H1 (cell line): Measurements from ENCODE around the gene EZH1. TPM values are rescaled to one million over a fixed set of nuclear protein-coding genes. Genes with fewer than 3 reads are reported as not detected.

ENCODE experiments used
- CTCF ChIA-PET: fragments of 300-600 bp; sonication (Branson Sonifier 250); formaldehyde crosslinking; loops from one replicate; lab custom pipeline; 2021; ENCODE audit not compliant: partially characterized antibody; lab: Charles Lee
- POLR2A ChIA-PET: fragments of 300-600 bp; sonication (Branson Sonifier 250); formaldehyde crosslinking; loops from one replicate; lab custom pipeline; 2021; ENCODE audit warnings: inconsistent platforms; ENCODE audit not compliant: partially characterized antibody; lab: Charles Lee
- DNase-seq, 2 experiments: peaks; one replicate each; pipeline versions ENCODE4 v3.0.0 to v3.0.0-alpha.2; 2010 to 2022; ENCODE audit warnings: low spot score in 2 of 2, low read depth in 1 of 2, mixed read lengths in 1 of 2
- FAIRE-seq: peaks from 2 replicates; lab custom pipeline; 2011; peaks lifted over from hg19 to GRCh38; lab: Jason Lieb, UNC
- H2AFZ ChIP-seq: 2 replicates; pipeline ENCODE4 v1.8.1; 2012; ENCODE audit warnings: low read length, inconsistent platforms
- H2AK5ac ChIP-seq: 2 replicates; pipeline ENCODE4 v1.6.1; 2013; ENCODE audit warnings: low read depth, low read length
- H2BK120ac ChIP-seq: replicated peaks from 2 replicates; pipeline ENCODE3; 2013; ENCODE audit warnings: low read depth, low read length, inconsistent platforms
- H2BK12ac ChIP-seq: 2 replicates; pipeline ENCODE4 v1.6.1; 2013; ENCODE audit warnings: low read depth, low read length
- H2BK15ac ChIP-seq: 2 replicates; pipeline ENCODE4 v1.6.1; 2013; ENCODE audit warnings: low read length
- H2BK20ac ChIP-seq: 2 replicates; pipeline ENCODE4 v1.6.1; 2013; ENCODE audit warnings: low read length
- H2BK5ac ChIP-seq: 2 replicates; pipeline ENCODE4 v1.6.1; 2013; ENCODE audit warnings: low read depth, low read length
- H3K14ac ChIP-seq: 2 replicates; pipeline ENCODE4 v1.6.1; 2013; ENCODE audit warnings: inconsistent platforms; ENCODE audit not compliant: insufficient read length
- H3K18ac ChIP-seq: 2 replicates; pipeline ENCODE4 v1.6.1; 2013; ENCODE audit warnings: low read length; ENCODE audit errors: extremely low read depth
- H3K23ac ChIP-seq: 2 replicates; pipeline ENCODE4 v1.6.1; 2013; ENCODE audit warnings: inconsistent platforms; ENCODE audit not compliant: insufficient read length
- H3K23me2 ChIP-seq: 2 replicates; pipeline ENCODE4 v1.6.1; 2013; ENCODE audit warnings: low read depth, low read length
- H3K27ac ChIP-seq: 2 replicates; pipeline ENCODE4 v1.6.1; 2011; ENCODE audit warnings: low read depth, low read length, inconsistent platforms
- H3K27me3 ChIP-seq, 4 experiments: replicated peaks in 1 of 4; 1 replicate in 1 of 4; 2 replicates in 3 of 4; pipeline versions ENCODE4 v1.6.1 to v1.8.1; 2011 to 2013; ENCODE audit warnings: low read length in 3 of 4, mild to moderate bottlenecking in 3 of 4, inconsistent platforms in 2 of 4, mixed read lengths in 2 of 4, moderate library complexity in 1 of 4; ENCODE audit not compliant: control insufficient read depth in 3 of 4, insufficient read depth in 3 of 4; ENCODE audit errors: extremely low read depth in 1 of 4
- H3K36me3 ChIP-seq, 4 experiments: 2 replicates each; pipeline versions ENCODE4 v1.6.1 to v1.8.1; 2011 to 2013; ENCODE audit warnings: mild to moderate bottlenecking in 4 of 4, low read length in 3 of 4, moderate library complexity in 2 of 4, control low read depth in 1 of 4, inconsistent platforms in 1 of 4; ENCODE audit not compliant: insufficient read depth in 4 of 4, control insufficient read depth in 2 of 4
- H3K4ac ChIP-seq: replicated peaks from 2 replicates; pipeline ENCODE3; 2013; ENCODE audit warnings: low read length, low read depth, mixed read lengths, inconsistent platforms; ENCODE audit not compliant: insufficient read length
- H3K4me1 ChIP-seq, 4 experiments: replicated peaks in 1 of 4; 1 replicate in 1 of 4; 2 replicates in 3 of 4; pipeline versions ENCODE4 v1.6.1 to v1.8.1; 2011 to 2013; ENCODE audit warnings: low read length in 3 of 4, inconsistent platforms in 2 of 4, mixed read lengths in 1 of 4; ENCODE audit not compliant: insufficient read depth in 4 of 4, control insufficient read depth in 3 of 4
- H3K4me2 ChIP-seq, 2 experiments: 2 replicates each; pipeline versions ENCODE4 v1.6.1 to v1.8.1; 2011 to 2013; ENCODE audit warnings: low read depth in 2 of 2, low read length in 2 of 2, control low read depth in 1 of 2, inconsistent platforms in 1 of 2, mild to moderate bottlenecking in 1 of 2; ENCODE audit not compliant: insufficient read depth in 1 of 2
- H3K4me3 ChIP-seq, 4 experiments: fragments of 200-600, 300-600 bp in 1 of 4; sonication (generic), shearing (Covaris generic), sonication (Bioruptor Twin) in 1 of 4; 2 replicates each; pipeline versions ENCODE4 v1.5.1 to v1.8.1; 2011 to 2016; ENCODE audit warnings: low read length in 4 of 4, low read depth in 3 of 4, control low read depth in 2 of 4, inconsistent platforms in 2 of 4, mild to moderate bottlenecking in 2 of 4, mixed read lengths in 1 of 4, moderate library complexity in 1 of 4; ENCODE audit not compliant: insufficient read depth in 2 of 4; ENCODE audit errors: extremely low read depth in 1 of 4
- H3K56ac ChIP-seq: replicated peaks from 2 replicates; pipeline ENCODE3; 2013; ENCODE audit warnings: low read depth, mild to moderate bottlenecking, mixed read lengths, low read length, inconsistent platforms; ENCODE audit not compliant: insufficient read length
- H3K79me1 ChIP-seq: 2 replicates; pipeline ENCODE4 v1.6.1; 2013; ENCODE audit warnings: low read depth, low read length, control low read depth
- H3K79me2 ChIP-seq, 2 experiments: 2 replicates each; pipeline versions ENCODE4 v1.6.1 to v1.8.1; 2012 to 2013; ENCODE audit warnings: low read length in 2 of 2, mild to moderate bottlenecking in 2 of 2, inconsistent platforms in 1 of 2; ENCODE audit not compliant: insufficient read depth in 2 of 2, control insufficient read depth in 1 of 2
- H3K9ac ChIP-seq, 4 experiments: replicated peaks in 1 of 4; 1 replicate in 1 of 4; 2 replicates in 3 of 4; pipeline versions ENCODE4 v1.6.1 to v1.8.1; 2011 to 2013; ENCODE audit warnings: low read depth in 3 of 4, low read length in 3 of 4, control low read depth in 2 of 4, mild to moderate bottlenecking in 2 of 4, moderate library complexity in 2 of 4, inconsistent platforms in 1 of 4; ENCODE audit errors: extremely low read depth in 1 of 4
- H3K9me3 ChIP-seq, 2 experiments: 2 replicates each; pipeline versions ENCODE4 v1.6.1 to v1.8.1; 2012 to 2013; ENCODE audit warnings: mild to moderate bottlenecking in 2 of 2, moderate library complexity in 2 of 2, control low read depth in 1 of 2, inconsistent platforms in 1 of 2, low read depth in 1 of 2, low read length in 1 of 2, mixed read lengths in 1 of 2; ENCODE audit not compliant: insufficient read depth in 2 of 2
- H4K20me1 ChIP-seq, 2 experiments: replicated peaks in 1 of 2; 2 replicates each; pipeline versions ENCODE3 to v1.8.1; 2011 to 2013; ENCODE audit warnings: inconsistent platforms in 2 of 2, low read length in 2 of 2, mild to moderate bottlenecking in 1 of 2; ENCODE audit not compliant: insufficient read depth in 2 of 2, control insufficient read depth in 1 of 2
- H4K5ac ChIP-seq: 2 replicates; pipeline ENCODE4 v1.6.1; 2013; ENCODE audit warnings: low read length, low read depth, mixed read lengths, inconsistent platforms; ENCODE audit not compliant: insufficient read length
- H4K8ac ChIP-seq: 2 replicates; pipeline ENCODE4 v1.8.0; 2013; ENCODE audit warnings: mild to moderate bottlenecking, moderate library complexity, low read length, inconsistent platforms; ENCODE audit not compliant: insufficient read depth; ENCODE audit errors: extremely low read depth
- H4K91ac ChIP-seq: replicated peaks from 2 replicates; pipeline ENCODE3; 2013; ENCODE audit warnings: low read length, mixed read lengths, inconsistent platforms; ENCODE audit not compliant: insufficient read length
- CREB1 ChIP-seq: IDR thresholded peaks from 2 replicates; pipeline ENCODE4 v1.6.1; 2012; ENCODE audit warnings: inconsistent platforms
- EP300 ChIP-seq, 2 experiments: IDR thresholded peaks; 1 replicate in 1 of 2; 2 replicates in 1 of 2; pipeline ENCODE4 v1.6.1; 2011 to 2012; ENCODE audit warnings: low read depth in 2 of 2, low read length in 2 of 2, mild to moderate bottlenecking in 2 of 2, borderline replicate concordance in 1 of 2, inconsistent platforms in 1 of 2, moderate library complexity in 1 of 2
- KDM1A ChIP-seq: fragments of 200-600, 300-600 bp; sonication (generic); IDR thresholded peaks from 2 replicates; pipeline ENCODE4 v1.7.1; 2016; ENCODE audit warnings: mild to moderate bottlenecking, low read length, borderline replicate concordance
- RBBP5 ChIP-seq: IDR thresholded peaks from 2 replicates; pipeline ENCODE4 v1.7.1; 2012; ENCODE audit warnings: low read depth, mild to moderate bottlenecking, inconsistent platforms, low read length, moderate library complexity, borderline replicate concordance
- whole genome bisulfite sequencing, 2 experiments: shearing (Covaris generic) in 1 of 2; methylation state at CpG; one replicate each; pipeline versions ENCODE4 v1.1.6 to v1.1.7; 2013 to 2015; ENCODE audit warnings: low lambda C conversion rate in 2 of 2, mixed read lengths in 2 of 2, inconsistent platforms in 1 of 2, low coverage in 1 of 2, missing lambda C conversion rate in 1 of 2; ENCODE audit not compliant: insufficient replicate concordance in 2 of 2, insufficient coverage in 1 of 2, insufficient read length in 1 of 2; ENCODE audit errors: extremely low coverage in 1 of 2, missing lambda C conversion rate in 1 of 2; 5-methylcytosine and 5-hydroxymethylcytosine counted together
- polyA plus RNA-seq, 7 experiments: library from polyadenylated mRNA; depleted of rRNA in 3 of 7; stranded (reverse) in 5 of 7; unstranded in 2 of 7; fragments of >200 nt in 5 of 7; fragments of 200-250 nt in 2 of 7; gene quantifications; 1 replicate in 5 of 7; 2 replicates in 1 of 7; 4 replicates in 1 of 7; pipeline versions ENCODE4 v1.2.1 to v1.2.3, GENCODE V29; 2011 to 2013; ENCODE audit warnings: missing spikeins in 2 of 7, mixed read lengths in 2 of 7
- total RNA-seq: library from RNA; stranded (reverse); fragmentation: NEBNext Ultra II Directional; extraction: Animal tissue kit (Norgen Biotek cat#: 25700); gene quantifications from 2 replicates; pipeline ENCODE4 v1.2.1, GENCODE V29; 2021

Gene EZH1
- total and polyA plus RNA-seq, 2 of the 8 experiments (the other 6 are each of a cell fraction or from before 2014, with no cell fraction given), result 17.4 to 20.8 TPM

GRCh38 chr17:42751628-42752027 is 6.8 kb upstream of the EZH1 start:
- Histone ChIP-seq H2BK15ac (no peak overlapping the region), H3K4ac (no peak overlapping the region), H3K18ac (no peak overlapping the region), H2BK20ac (no peak overlapping the region), H3K36me3 (no peaks in the 10 kb centered on the region), H3K4me1 (peaks cover 0 to 3% (median under 1%) of the 10 kb centered on the region in 4 experiments; a peak in 2 of 7 replicates), H4K20me1 (no peaks in the 10 kb centered on the region), H3K56ac (no peak overlapping the region), H3K79me2 (no peaks in the 10 kb centered on the region), H3K14ac (no peak overlapping the region), H2BK12ac (no peak overlapping the region), H3K79me1 (no peaks in the 10 kb centered on the region), H3K9me3 (no peaks in the 10 kb centered on the region), H2AK5ac (no peak overlapping the region), H3K23me2 (no peaks in the 10 kb centered on the region), H4K8ac (no peak overlapping the region), H3K4me3 (no peak overlapping the region), H4K5ac (no peak overlapping the region), H3K9ac (no peak overlapping the region), H2BK120ac (no peak overlapping the region), H3K4me2 (no peak overlapping the region), H3K23ac (no peak overlapping the region), H4K91ac (no peak overlapping the region), H3K27me3 (no peaks in the 10 kb centered on the region; a peak in 2 of 7 replicates), H3K27ac (no peak overlapping the region), H2AFZ (no peak overlapping the region), H2BK5ac (no peak overlapping the region)
- FAIRE-seq (no peak), DNase-seq (no peak)
- 92% methylated on average over 7 of the region's 7 CpGs; no CpG with 5 or more reads in 1 of the 2 experiments for WGBS, 2 experiments
- CTCF ChIA-PET, result interaction anchor here (0.6 to 10.0 kb wide), 5 partner anchors 10 to 172 kb away, joined by 3 to 81 read pairs (median 3); partner anchors contain the start of genes CNTD1 and RAMP2
- POLR2A ChIA-PET, result interaction anchor here (1.0 to 6.6 kb wide), 2 partner anchors 10 to 69 kb away, joined by 4 to 46 read pairs; partner anchors contain the start of gene RAMP2
- no peak for TF ChIP-seq EP300 (IDR thresholded peaks at IDR 0.05; ENCODE audit: borderline replicate concordance in 1 of 2, low read depth in 2 of 2, low read length in 2 of 2)
- TF ChIP-seq RBBP5, result no peak
- TF ChIP-seq KDM1A, result no peak
- no peak for TF ChIP-seq CREB1
